GM12878 (cell line): ENCODE results near the gene TAF11.

Source experiments
- EZH2 ChIP-seq: IDR thresholded peaks from 2 replicates; pipeline ENCODE4 v1.6.1; 2012; ENCODE audit warnings: low read depth, mild to moderate bottlenecking, control low read depth, inconsistent platforms, low read length, borderline replicate concordance; ENCODE audit not compliant: control insufficient read depth
- NRF1 ChIP-seq: conservative IDR thresholded peaks from 2 replicates; pipeline ENCODE4 v1.6.1; 2011; ENCODE audit warnings: mild to moderate bottlenecking, low read depth, low read length, improper control_type of control experiment
- SMC3 ChIP-seq: IDR thresholded peaks from 2 replicates; pipeline ENCODE4 v1.6.1; 2011; ENCODE audit warnings: low read length, improper control_type of control experiment, borderline replicate concordance
- ZNF217 ChIP-seq: fragments of 450-650 bp; IDR thresholded peaks from 2 replicates; pipeline ENCODE4 v1.6.1; 2017; ENCODE audit warnings: antibody characterized with exemption, mild to moderate bottlenecking
- TF ChIP-seq, protein P1 (sequence below), 3 experiments: IDR thresholded peaks in 2 of 3; conservative IDR thresholded peaks in 1 of 3; 2 replicates each; pipeline ENCODE4 v1.5.1; 2011; ENCODE audit warnings: low read depth in 3 of 3, low read length in 3 of 3, mild to moderate bottlenecking in 3 of 3, control low read depth in 2 of 3, moderate library complexity in 2 of 3, inconsistent platforms in 1 of 3, mixed read lengths in 1 of 3; ENCODE audit not compliant: control insufficient read depth in 2 of 3, insufficient read depth in 1 of 3; ENCODE audit errors: extremely low read depth in 1 of 3

DNA sequence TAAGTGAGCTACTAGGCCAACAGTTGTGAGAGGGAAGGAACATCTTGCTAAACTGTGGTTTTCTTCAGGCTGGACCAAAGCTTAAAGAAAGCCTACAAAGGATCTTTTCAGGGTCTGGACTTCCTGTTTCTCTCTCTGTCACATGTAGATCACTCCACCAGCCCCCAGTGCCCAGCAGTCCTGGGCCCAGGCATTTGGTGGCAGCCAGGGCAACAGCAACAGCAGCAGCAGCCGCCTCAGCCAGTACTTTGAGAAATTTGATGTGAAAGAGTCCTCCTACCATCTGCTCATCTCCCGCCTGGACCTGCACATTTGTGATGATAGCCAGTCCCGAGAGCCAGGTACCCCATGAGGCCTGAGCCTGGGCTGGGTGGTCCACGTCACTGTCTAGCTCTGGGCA is 51.8 kb downstream of the TAF11 start:
- no peak for TF ChIP-seq ZNF217
- TF ChIP-seq, protein P1, sequence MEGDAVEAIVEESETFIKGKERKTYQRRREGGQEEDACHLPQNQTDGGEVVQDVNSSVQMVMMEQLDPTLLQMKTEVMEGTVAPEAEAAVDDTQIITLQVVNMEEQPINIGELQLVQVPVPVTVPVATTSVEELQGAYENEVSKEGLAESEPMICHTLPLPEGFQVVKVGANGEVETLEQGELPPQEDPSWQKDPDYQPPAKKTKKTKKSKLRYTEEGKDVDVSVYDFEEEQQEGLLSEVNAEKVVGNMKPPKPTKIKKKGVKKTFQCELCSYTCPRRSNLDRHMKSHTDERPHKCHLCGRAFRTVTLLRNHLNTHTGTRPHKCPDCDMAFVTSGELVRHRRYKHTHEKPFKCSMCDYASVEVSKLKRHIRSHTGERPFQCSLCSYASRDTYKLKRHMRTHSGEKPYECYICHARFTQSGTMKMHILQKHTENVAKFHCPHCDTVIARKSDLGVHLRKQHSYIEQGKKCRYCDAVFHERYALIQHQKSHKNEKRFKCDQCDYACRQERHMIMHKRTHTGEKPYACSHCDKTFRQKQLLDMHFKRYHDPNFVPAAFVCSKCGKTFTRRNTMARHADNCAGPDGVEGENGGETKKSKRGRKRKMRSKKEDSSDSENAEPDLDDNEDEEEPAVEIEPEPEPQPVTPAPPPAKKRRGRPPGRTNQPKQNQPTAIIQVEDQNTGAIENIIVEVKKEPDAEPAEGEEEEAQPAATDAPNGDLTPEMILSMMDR (IDR thresholded peaks at IDR 0.05 in 2 of 3, conservative IDR thresholded peaks at IDR 0.05 in 1 of 3; ENCODE audit: control insufficient read depth in 2 of 3, extremely low read depth in 1 of 3, insufficient read depth in 1 of 3, low read depth in 3 of 3, low read length in 3 of 3) = no peak
- no peak for TF ChIP-seq EZH2
- no peak for TF ChIP-seq NRF1
- no peak for TF ChIP-seq SMC3
